ENCODE data around the gene PDHB.

Gene PDHB

GRCh38 chr3:58434990-58435389 lies 1.4 kb upstream of the PDHB start:
- DNase-seq, result no peak

- no peak for DNase-seq
Observed at GRCh38 chr3:58434511-58434910, 879 bp upstream of the PDHB start.

GRCh38 chr3:58434168-58434504 lies 504 bp upstream of the PDHB start:
- no peak for DNase-seq

GRCh38 chr3:58432905-58433304 lies 727 bp downstream of the PDHB start:
- DNase-seq, result no peak

- DNase-seq, result no peak
Observed at GRCh38 chr3:58429657-58430056, 4.0 kb downstream of the PDHB start.

GRCh38 chr3:58427661-58428361 lies 5.8 kb downstream of the PDHB start:
- no peak for DNase-seq

GRCh38 chr3:58425782-58426181 lies 7.8 kb downstream of the PDHB start:
- no peak for DNase-seq

GRCh38 chr3:58424613-58425012 lies 9.0 kb downstream of the PDHB start:
- no peak for DNase-seq

- DNase-seq, result no peak
Observed at GRCh38 chr3:58422756-58423325, 10.8 kb downstream of the PDHB start.

- no peak for DNase-seq
Observed at GRCh38 chr3:58421004-58421403, 12.6 kb downstream of the PDHB start.

- DNase-seq, result no peak
Observed at GRCh38 chr3:58419780-58420507, 13.7 kb downstream of the PDHB start.

GRCh38 chr3:58418227-58418626 lies 15.4 kb downstream of the PDHB start:
- DNase-seq, result no peak

GRCh38 chr3:58417075-58417474 lies 16.6 kb downstream of the PDHB start:
- no peak for DNase-seq

GRCh38 chr3:58416191-58416590 lies 17.4 kb downstream of the PDHB start:
- no peak for DNase-seq

GRCh38 chr3:58414538-58415197 lies 19.0 kb downstream of the PDHB start:
- DNase-seq, result no peak

GRCh38 chr3:58411851-58412830 lies 21.5 kb downstream of the PDHB start:
- DNase-seq, result no peak

GRCh38 chr3:58411036-58411435 lies 22.6 kb downstream of the PDHB start:
- DNase-seq, result no peak

- no peak for DNase-seq
Observed at GRCh38 chr3:58409663-58410062, 24.0 kb downstream of the PDHB start.

- DNase-seq, result no peak
Observed at GRCh38 chr3:58408906-58409305, 24.7 kb downstream of the PDHB start.

- DNase-seq, result no peak
Observed at GRCh38 chr3:58404396-58404795, 29.2 kb downstream of the PDHB start.

GRCh38 chr3:58403513-58404109 lies 30.0 kb downstream of the PDHB start:
- no peak for DNase-seq

- no peak for DNase-seq
Observed at GRCh38 chr3:58398669-58399333, 34.8 kb downstream of the PDHB start.

Data from CD4-positive, alpha-beta T cell treated with Interleukin-15 for 1 hour (primary cell).